SK-N-SH (cell line): ENCODE data around the gene NCF4. TPM values are rescaled to one million over a fixed set of nuclear protein-coding genes. Genes with fewer than 3 reads are reported as not detected.

ENCODE experiments used
- CTCF ChIA-PET: fragments of 300-600, 350-600 bp; formaldehyde crosslinking; extraction: SDS; loops from one replicate; lab custom pipeline; 2021; lab: Yijun Ruan, JAX
- POLR2A ChIA-PET: fragments of 350-600 bp; sonication (Branson Sonifier 250); formaldehyde crosslinking; extraction: SDS; loops from one replicate; lab custom pipeline; 2020; ENCODE audit warnings: antibody characterized with exemption, inconsistent platforms; lab: Yijun Ruan, JAX
- DNase-seq: peaks from one replicate; pipeline ENCODE4 v3.0.0; 2012
- H2AFZ ChIP-seq: fragments of 200-600 bp; sonication (generic); 2 replicates; pipeline ENCODE4 v1.8.1; 2016; ENCODE audit warnings: antibody characterized with exemption, mild to moderate bottlenecking, low read depth
- H3F3A ChIP-seq: fragments of 200-600 bp; sonication (generic); replicated peaks from 2 replicates; pipeline ENCODE3; 2016; ENCODE audit warnings: antibody characterized with exemption, mild to moderate bottlenecking; ENCODE audit not compliant: insufficient read depth
- H3K27ac ChIP-seq, 2 experiments: fragments of 200-500 bp in 1 of 2; fragments of 200-600 bp in 1 of 2; sonication (Bioruptor generic) in 1 of 2; sonication (generic), shearing (Covaris generic) in 1 of 2; 2 replicates each; pipeline versions ENCODE4 v1.5.1 to v1.6.1; 2014 to 2016; ENCODE audit warnings: low read depth in 2 of 2, inconsistent platforms in 1 of 2, low read length in 1 of 2, mild to moderate bottlenecking in 1 of 2, mixed read lengths in 1 of 2
- H3K27me3 ChIP-seq: fragments of 200-600 bp; sonication (generic), shearing (Covaris generic); 2 replicates; pipeline ENCODE4 v1.6.1; 2016; ENCODE audit warnings: mixed run types; ENCODE audit not compliant: insufficient read depth
- H3K36me3 ChIP-seq, 2 experiments: fragments of 200-500 bp in 1 of 2; fragments of 200-600 bp in 1 of 2; sonication (Bioruptor generic) in 1 of 2; sonication (generic) in 1 of 2; replicated peaks in 1 of 2; 2 replicates each; pipeline versions ENCODE3 to v1.5.1; 2014 to 2016; ENCODE audit warnings: low read length in 1 of 2, mild to moderate bottlenecking in 1 of 2; ENCODE audit not compliant: insufficient read depth in 2 of 2, control insufficient read depth in 1 of 2
- H3K4me1 ChIP-seq, 2 experiments: fragments of 200-500 bp in 1 of 2; fragments of 200-600 bp in 1 of 2; sonication (Bioruptor generic) in 1 of 2; sonication (generic), shearing (Covaris generic) in 1 of 2; 2 replicates each; pipeline versions ENCODE4 v1.5.1 to v1.6.1; 2014 to 2016; ENCODE audit warnings: low read depth in 1 of 2, low read length in 1 of 2, mixed run types in 1 of 2; ENCODE audit not compliant: insufficient read depth in 2 of 2, control insufficient read depth in 1 of 2
- H3K4me2 ChIP-seq: fragments of 200-600 bp; sonication (generic), shearing (Covaris generic); 2 replicates; pipeline ENCODE4 v1.6.1; 2017; ENCODE audit warnings: mixed run types
- H3K4me3 ChIP-seq, 2 experiments: fragments of 200-500 bp in 1 of 2; fragments of 200-600 bp in 1 of 2; sonication (Bioruptor generic) in 1 of 2; sonication (generic), shearing (Covaris generic) in 1 of 2; 2 replicates each; pipeline versions ENCODE4 v1.5.1 to v1.8.1; 2014 to 2016; ENCODE audit warnings: low read depth in 2 of 2, inconsistent platforms in 1 of 2, low read length in 1 of 2, mild to moderate bottlenecking in 1 of 2, mixed read lengths in 1 of 2, moderate library complexity in 1 of 2
- H3K79me2 ChIP-seq: fragments of 200-600 bp; sonication (generic); 2 replicates; pipeline ENCODE4 v1.8.1; 2017; ENCODE audit warnings: mild to moderate bottlenecking; ENCODE audit not compliant: insufficient read depth
- H3K9ac ChIP-seq: fragments of 200-600 bp; sonication (generic); 2 replicates; pipeline ENCODE4 v1.6.1; 2017; ENCODE audit warnings: mixed run types
- H3K9me2 ChIP-seq: fragments of 200-600 bp; sonication (generic); 2 replicates; pipeline ENCODE4 v1.6.1; 2017; ENCODE audit warnings: mixed run types
- H3K9me3 ChIP-seq: fragments of 200-600 bp; sonication (generic); 2 replicates; pipeline ENCODE4 v1.6.1; 2017; ENCODE audit warnings: mixed run types, mild to moderate bottlenecking, moderate library complexity
- H4K20me1 ChIP-seq: fragments of 200-600 bp; sonication (generic); 2 replicates; pipeline ENCODE4 v1.6.1; 2017; ENCODE audit warnings: mild to moderate bottlenecking, mixed run types; ENCODE audit not compliant: insufficient read depth
- CHD2 ChIP-seq: fragments of 150-350 bp; IDR thresholded peaks from 2 replicates; pipeline ENCODE4 v1.6.1; 2018; ENCODE audit warnings: low read length; ENCODE audit not compliant: partially characterized antibody
- ELF1 ChIP-seq: IDR thresholded peaks from 2 replicates; pipeline ENCODE4 v1.4.0; 2012
- EP300 ChIP-seq, 2 experiments: IDR thresholded peaks; 2 replicates each; pipeline versions ENCODE4 v1.4.0 to v1.6.1; 2012; ENCODE audit warnings: borderline replicate concordance in 1 of 2, low read depth in 1 of 2, low read length in 1 of 2
- EZH2phosphoT487 ChIP-seq: fragments of 200-600 bp; sonication (generic); IDR thresholded peaks from 2 replicates; pipeline ENCODE4 v1.6.1; 2017; ENCODE audit warnings: low read depth, mixed run types, mild to moderate bottlenecking, antibody characterized with exemption, moderate library complexity, borderline replicate concordance
- FOSL2 ChIP-seq: IDR thresholded peaks from 2 replicates; pipeline ENCODE4 v1.4.0; 2012; ENCODE audit warnings: low read depth, mild to moderate bottlenecking, moderate library complexity, borderline replicate concordance
- FOXJ3 ChIP-seq: sonication (generic); formaldehyde crosslinking; IDR thresholded peaks from 2 replicates; pipeline ENCODE4 v1.5.1; 2020; ENCODE audit warnings: mild to moderate bottlenecking, missing genetic modification reagents
- FOXM1 ChIP-seq: IDR thresholded peaks from 2 replicates; pipeline ENCODE4 v1.4.0; 2012; ENCODE audit warnings: low read depth, mild to moderate bottlenecking
- GABPA ChIP-seq: IDR thresholded peaks from 2 replicates; pipeline ENCODE4 v1.4.0; 2012; ENCODE audit warnings: low read depth, mild to moderate bottlenecking
- IRF3 ChIP-seq: fragments of 150-350 bp; IDR thresholded peaks from 2 replicates; pipeline ENCODE4 v1.6.1; 2016; ENCODE audit warnings: mild to moderate bottlenecking, low read depth, low read length
- PBX3 ChIP-seq: IDR thresholded peaks from 2 replicates; pipeline ENCODE4; 2012
- POLR2AphosphoS5 ChIP-seq: IDR thresholded peaks from 2 replicates; pipeline ENCODE4 v1.6.1; 2012; ENCODE audit warnings: low read depth, low read length
- SIN3A ChIP-seq: IDR thresholded peaks from 2 replicates; pipeline ENCODE4 v1.6.1; 2012; ENCODE audit warnings: low read depth, mild to moderate bottlenecking, low read length, moderate library complexity, borderline replicate concordance
- SMC3 ChIP-seq: IDR thresholded peaks from 2 replicates; pipeline ENCODE4 v1.6.1; 2012; ENCODE audit warnings: low read depth, low read length, improper control_type of control experiment
- TAF1 ChIP-seq: IDR thresholded peaks from 2 replicates; pipeline ENCODE4 v1.6.1; 2012; ENCODE audit warnings: low read depth, mild to moderate bottlenecking, low read length, moderate library complexity, borderline replicate concordance
- TCF12 ChIP-seq: IDR thresholded peaks from 2 replicates; pipeline ENCODE4 v1.4.0; 2012
- TEAD4 ChIP-seq: IDR thresholded peaks from 2 replicates; pipeline ENCODE4 v1.4.0; 2012; ENCODE audit warnings: mild to moderate bottlenecking, borderline replicate concordance; ENCODE audit not compliant: insufficient read depth
- USF1 ChIP-seq: IDR thresholded peaks from 2 replicates; pipeline ENCODE4 v1.4.0; 2012; ENCODE audit warnings: low read depth, borderline replicate concordance
- USF2 ChIP-seq: fragments of 150-350 bp; IDR thresholded peaks from 2 replicates; pipeline ENCODE4 v1.6.1; 2017; ENCODE audit warnings: antibody characterized with exemption, low read length, low read depth, borderline replicate concordance
- WGBS: methylation state at CpG from one replicate; pipeline ENCODE4 v1.1.6; 2017; ENCODE audit warnings: low lambda C conversion rate; 5-methylcytosine and 5-hydroxymethylcytosine counted together
- polyA plus RNA-seq, 3 experiments: library from polyadenylated mRNA; depleted of rRNA; stranded (reverse); fragments of >200 nt; gene quantifications; 2 replicates each; pipeline ENCODE4 v1.2.3, GENCODE V29; 2012

Gene NCF4
- polyA plus RNA-seq, 1 of the 3 experiments (the other 2 are of a cell fraction), result not detected

- CTCF ChIA-PET, result interaction anchor here (3.2 kb wide), 1 partner anchor 17 kb away, joined by 25 read pairs; no protein-coding TSS in a partner anchor
- Histone ChIP-seq H3K9ac (no peak overlapping the region), H3K4me3 (no peak overlapping the region), H3K27me3 (peaks cover 26% of the 10 kb centered on the region), H3K4me2 (no peak overlapping the region), H3K27ac (no peak overlapping the region), H3K36me3 (no peaks in the 10 kb centered on the region), H2AFZ (no peak overlapping the region), H4K20me1 (no peaks in the 10 kb centered on the region), H3K79me2 (no peaks in the 10 kb centered on the region), H3K4me1 (no peaks in the 10 kb centered on the region), H3K9me3 (no peaks in the 10 kb centered on the region), H3F3A (no peaks in the 10 kb centered on the region), H3K9me2 (no peaks in the 10 kb centered on the region)
- DNase-seq, result no peak
- WGBS, result 35% methylated on average over 8 of the region's 8 CpGs
- TF ChIP-seq TCF12 (no peak), CHD2 (no peak), USF2 (no peak), SMC3 (no peak), FOXM1 (no peak), FOSL2 (no peak), POLR2AphosphoS5 (no peak), EP300 (IDR thresholded peaks at IDR 0.05; ENCODE audit: borderline replicate concordance in 1 of 2, low read depth in 1 of 2, low read length in 1 of 2) (no peak), IRF3 (no peak), EZH2phosphoT487 (no peak), PBX3 (no peak), FOXJ3 (CRISPR knock-in tag) (no peak), ELF1 (no peak), TEAD4 (no peak), GABPA (no peak), USF1 (no peak), SIN3A (no peak), TAF1 (no peak)
- POLR2A ChIA-PET, result no interaction called here
Measured at GRCh38 chr22:36840106-36840505, 20.7 kb upstream of the NCF4 start.
